ENCODE measurements around the gene TNFRSF19. TPM values are rescaled to one million over a fixed set of nuclear protein-coding genes. Genes with fewer than 3 reads are reported as not detected.

The TNFRSF19 gene
- total RNA-seq, 1 donor from 2014 or later, result 19.0 TPM

- DNase-seq (ENCODE audit: low spot score, unreplicated experiment), result no peak
- H3K27ac Mint-ChIP-seq, result no peak overlapping the region
- H3K36me3 Mint-ChIP-seq (ENCODE audit: insufficient read depth), result no peaks in the 10 kb centered on the region
- no peaks in the 10 kb centered on the region for H3K9me3 Mint-ChIP-seq (ENCODE audit: low read depth)
- TF ChIP-seq CTCF (IDR thresholded peaks at IDR 0.05; ENCODE audit: unreplicated experiment), result no peak
- H3K27me3 Mint-ChIP-seq, result peaks cover 17% of the 10 kb centered on the region
- H3K4me1 Mint-ChIP-seq (ENCODE audit: low read depth), result peaks cover 6% of the 10 kb centered on the region
- H3K4me3 Mint-ChIP-seq (ENCODE audit: low read depth), result no peak overlapping the region
These were observed 122.6 kb downstream of the TNFRSF19 start for GRCh38 chr13:23692816-23693215.

- H3K27ac Mint-ChIP-seq, result no peak overlapping the region
- DNase-seq (ENCODE audit: low spot score, unreplicated experiment), result no peak
- H3K9me3 Mint-ChIP-seq (ENCODE audit: low read depth), result no peaks in the 10 kb centered on the region
- H3K27me3 Mint-ChIP-seq, result peaks cover 21% of the 10 kb centered on the region
- no peaks in the 10 kb centered on the region for H3K36me3 Mint-ChIP-seq (ENCODE audit: insufficient read depth)
- H3K4me3 Mint-ChIP-seq (ENCODE audit: low read depth), result no peak overlapping the region
- H3K4me1 Mint-ChIP-seq (ENCODE audit: low read depth), result peaks cover 10% of the 10 kb centered on the region
- no peak for TF ChIP-seq CTCF (IDR thresholded peaks at IDR 0.05; ENCODE audit: unreplicated experiment)
These were observed 125.0 kb downstream of the TNFRSF19 start for GRCh38 chr13:23695196-23695595.

- H3K36me3 Mint-ChIP-seq (ENCODE audit: insufficient read depth), result no peaks in the 10 kb centered on the region
- H3K27ac Mint-ChIP-seq, result no peak overlapping the region
- TF ChIP-seq CTCF (IDR thresholded peaks at IDR 0.05; ENCODE audit: unreplicated experiment), result no peak
- DNase-seq (ENCODE audit: low spot score, unreplicated experiment), result no peak
- peaks cover 10% of the 10 kb centered on the region for H3K4me1 Mint-ChIP-seq (ENCODE audit: low read depth)
- peaks cover 28% of the 10 kb centered on the region for H3K27me3 Mint-ChIP-seq
- no peaks in the 10 kb centered on the region for H3K9me3 Mint-ChIP-seq (ENCODE audit: low read depth)
- H3K4me3 Mint-ChIP-seq (ENCODE audit: low read depth), result no peak overlapping the region
These were observed 125.7 kb downstream of the TNFRSF19 start for GRCh38 chr13:23695711-23696464.

- Mint-ChIP-seq H3K27ac (peak overlapping the region; percentile 57), H3K4me3 (ENCODE audit: low read depth) (no peak overlapping the region), H3K4me1 (ENCODE audit: low read depth) (peaks cover 10% of the 10 kb centered on the region), H3K36me3 (ENCODE audit: insufficient read depth) (no peaks in the 10 kb centered on the region), H3K27me3 (peaks cover 35% of the 10 kb centered on the region), H3K9me3 (ENCODE audit: low read depth) (no peaks in the 10 kb centered on the region)
- no peak for DNase-seq (ENCODE audit: low spot score, unreplicated experiment)
- TF ChIP-seq CTCF (IDR thresholded peaks at IDR 0.05; ENCODE audit: unreplicated experiment), result no peak
These were observed 126.4 kb downstream of the TNFRSF19 start for GRCh38 chr13:23696610-23697009.

- no peak for TF ChIP-seq CTCF (IDR thresholded peaks at IDR 0.05; ENCODE audit: unreplicated experiment)
- no peak overlapping the region for H3K4me3 Mint-ChIP-seq (ENCODE audit: low read depth)
- H3K27me3 Mint-ChIP-seq, result peaks cover 42% of the 10 kb centered on the region
- no peak for DNase-seq (ENCODE audit: low spot score, unreplicated experiment)
- H3K36me3 Mint-ChIP-seq (ENCODE audit: insufficient read depth), result no peaks in the 10 kb centered on the region
- H3K27ac Mint-ChIP-seq, result no peak overlapping the region
- peaks cover 8% of the 10 kb centered on the region for H3K4me1 Mint-ChIP-seq (ENCODE audit: low read depth)
- H3K9me3 Mint-ChIP-seq (ENCODE audit: low read depth), result no peaks in the 10 kb centered on the region
These were observed 127.6 kb downstream of the TNFRSF19 start for GRCh38 chr13:23697772-23698313.

All from progenitor cell of endocrine pancreas (in vitro differentiated cells).